DOHH2 (cell line): ENCODE data around the gene GLI3.

ENCODE experiments used
- EZH2phosphoT487 ChIP-seq: fragments of 200-600 bp; sonication (generic); IDR thresholded peaks from 2 replicates; pipeline ENCODE4 v1.6.1; 2017; ENCODE audit warnings: borderline replicate concordance, mild to moderate bottlenecking, antibody characterized with exemption, low read length, moderate library complexity, mixed read lengths
- TF ChIP-seq, protein P1 (sequence below): fragments of 200-600 bp; sonication (generic); IDR thresholded peaks from one replicate; pipeline ENCODE4 v1.5.1; 2014; ENCODE audit warnings: antibody characterized with exemption, mild to moderate bottlenecking, low read depth, low read length; ENCODE audit not compliant: poor library complexity, severe bottlenecking

DNA sequence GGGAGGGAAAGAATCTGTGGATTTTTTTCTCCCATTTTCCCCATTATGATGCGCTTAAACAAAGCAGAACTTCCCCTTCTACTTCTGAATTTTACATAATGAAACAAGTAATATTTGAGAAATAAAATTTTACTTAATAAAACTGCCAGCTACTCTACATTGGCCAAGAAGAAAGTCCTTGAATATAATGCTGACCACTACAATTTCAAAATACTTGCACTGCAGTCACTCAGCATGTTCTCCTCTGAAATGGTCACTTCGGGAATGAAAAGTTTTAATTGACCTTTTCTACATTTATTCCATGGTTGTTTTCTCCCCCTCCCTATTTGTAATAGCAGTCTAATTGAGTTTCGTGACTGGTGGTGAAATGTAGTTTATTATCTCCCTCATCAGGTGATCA is 23.9 kb downstream of the GLI3 start:
- TF ChIP-seq, protein P1, sequence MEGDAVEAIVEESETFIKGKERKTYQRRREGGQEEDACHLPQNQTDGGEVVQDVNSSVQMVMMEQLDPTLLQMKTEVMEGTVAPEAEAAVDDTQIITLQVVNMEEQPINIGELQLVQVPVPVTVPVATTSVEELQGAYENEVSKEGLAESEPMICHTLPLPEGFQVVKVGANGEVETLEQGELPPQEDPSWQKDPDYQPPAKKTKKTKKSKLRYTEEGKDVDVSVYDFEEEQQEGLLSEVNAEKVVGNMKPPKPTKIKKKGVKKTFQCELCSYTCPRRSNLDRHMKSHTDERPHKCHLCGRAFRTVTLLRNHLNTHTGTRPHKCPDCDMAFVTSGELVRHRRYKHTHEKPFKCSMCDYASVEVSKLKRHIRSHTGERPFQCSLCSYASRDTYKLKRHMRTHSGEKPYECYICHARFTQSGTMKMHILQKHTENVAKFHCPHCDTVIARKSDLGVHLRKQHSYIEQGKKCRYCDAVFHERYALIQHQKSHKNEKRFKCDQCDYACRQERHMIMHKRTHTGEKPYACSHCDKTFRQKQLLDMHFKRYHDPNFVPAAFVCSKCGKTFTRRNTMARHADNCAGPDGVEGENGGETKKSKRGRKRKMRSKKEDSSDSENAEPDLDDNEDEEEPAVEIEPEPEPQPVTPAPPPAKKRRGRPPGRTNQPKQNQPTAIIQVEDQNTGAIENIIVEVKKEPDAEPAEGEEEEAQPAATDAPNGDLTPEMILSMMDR, result no peak
- no peak for TF ChIP-seq EZH2phosphoT487
